ENCODE data around the gene CYB5RL. TPM values are rescaled to one million over a fixed set of nuclear protein-coding genes. Genes with fewer than 3 reads are reported as not detected.
A peak's percentile ranks its signal among the peaks of the same experiment; 100 is the strongest.

The CYB5RL gene
- total and polyA plus RNA-seq, 10 donors: 1.3 to 15.1 (median 8.9) TPM

DNA sequence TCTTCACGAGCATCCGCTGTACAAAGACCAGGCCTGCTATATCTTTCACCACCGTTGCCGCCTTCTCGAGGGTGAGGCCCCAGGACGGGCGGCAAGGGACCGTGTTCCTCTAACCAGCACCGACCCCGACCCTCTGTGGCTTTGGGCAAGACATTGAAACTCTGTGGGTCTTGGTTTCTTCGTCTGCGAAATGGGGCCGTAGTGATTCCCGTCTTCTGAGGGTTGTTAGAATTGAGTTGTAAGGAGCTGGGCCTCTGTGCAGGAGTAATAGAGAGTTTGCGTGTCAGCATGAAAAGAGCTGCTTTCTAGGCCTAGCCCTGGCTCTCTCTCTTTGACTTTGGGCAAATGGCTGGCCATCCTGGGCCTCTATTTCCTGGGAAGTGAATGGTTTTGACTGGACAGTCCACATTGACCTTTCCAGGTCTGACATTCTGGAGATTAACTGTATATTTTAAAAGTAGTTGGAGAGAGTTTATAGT lies 728 bp upstream of the CYB5RL start:
- intact Hi-C loops (cut with DNase I; ENCODE audit: low total_unique reads): no loop called here
- peaks cover 11 to 53% (median 36%) of the 10 kb centered on the region in 6 donors for H3K4me1 ChIP-seq

GRCh38 chr1:54199151-54199764 lies 572 bp downstream of the CYB5RL start:
- no peaks in the 10 kb centered on the region for H3K27me3 ChIP-seq (replicated peaks in 1 of 7)
- no peaks in the 10 kb centered on the region for H3K9me3 ChIP-seq
- peak overlapping the region; percentile 69 to 95 (median 91) for H3K4me3 ChIP-seq
- H3K36me3 ChIP-seq: peaks cover 0 to 39% (median 14%) of the 10 kb centered on the region in 6 donors
- intact Hi-C loops (cut with DNase I; ENCODE audit: low total_unique reads): no loop called here
- TF ChIP-seq POLR2AphosphoS5 (IDR thresholded peaks at IDR 0.05) (no peak), POLR2A (IDR thresholded peaks at IDR 0.05) (no peak)
- TF ChIP-seq, protein P1, sequence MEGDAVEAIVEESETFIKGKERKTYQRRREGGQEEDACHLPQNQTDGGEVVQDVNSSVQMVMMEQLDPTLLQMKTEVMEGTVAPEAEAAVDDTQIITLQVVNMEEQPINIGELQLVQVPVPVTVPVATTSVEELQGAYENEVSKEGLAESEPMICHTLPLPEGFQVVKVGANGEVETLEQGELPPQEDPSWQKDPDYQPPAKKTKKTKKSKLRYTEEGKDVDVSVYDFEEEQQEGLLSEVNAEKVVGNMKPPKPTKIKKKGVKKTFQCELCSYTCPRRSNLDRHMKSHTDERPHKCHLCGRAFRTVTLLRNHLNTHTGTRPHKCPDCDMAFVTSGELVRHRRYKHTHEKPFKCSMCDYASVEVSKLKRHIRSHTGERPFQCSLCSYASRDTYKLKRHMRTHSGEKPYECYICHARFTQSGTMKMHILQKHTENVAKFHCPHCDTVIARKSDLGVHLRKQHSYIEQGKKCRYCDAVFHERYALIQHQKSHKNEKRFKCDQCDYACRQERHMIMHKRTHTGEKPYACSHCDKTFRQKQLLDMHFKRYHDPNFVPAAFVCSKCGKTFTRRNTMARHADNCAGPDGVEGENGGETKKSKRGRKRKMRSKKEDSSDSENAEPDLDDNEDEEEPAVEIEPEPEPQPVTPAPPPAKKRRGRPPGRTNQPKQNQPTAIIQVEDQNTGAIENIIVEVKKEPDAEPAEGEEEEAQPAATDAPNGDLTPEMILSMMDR (IDR thresholded peaks at IDR 0.05 in 8 of 11, conservative IDR thresholded peaks at IDR 0.05 in 3 of 11): no peak
- DNase-seq: no peak
- peak overlapping the region in 6 of 8 donors; percentile 67 to 87 (median 83) for H3K27ac ChIP-seq
- H3K4me1 ChIP-seq: peaks cover 11 to 53% (median 36%) of the 10 kb centered on the region in 6 donors
- WGBS, 5 donors: 6 to 16% (median 9%) methylated on average over 17 of the region's 17 CpGs

More for the DNA sequence above, 728 bp upstream of the CYB5RL start:
- peak overlapping the region; percentile 30 to 87 (median 80) for H3K27ac ChIP-seq
- no peak for DNase-seq
- TF ChIP-seq, protein P1 (IDR thresholded peaks at IDR 0.05 in 8 of 11, conservative IDR thresholded peaks at IDR 0.05 in 3 of 11): no peak
- TF ChIP-seq POLR2A (IDR thresholded peaks at IDR 0.05) (no peak), POLR2AphosphoS5 (IDR thresholded peaks at IDR 0.05) (no peak)
- no peaks in the 10 kb centered on the region for H3K27me3 ChIP-seq (replicated peaks in 1 of 7)
- peaks cover 0 to 39% (median 14%) of the 10 kb centered on the region in 6 donors for H3K36me3 ChIP-seq
- H3K4me3 ChIP-seq: peak overlapping the region; percentile 69 to 95 (median 91)
- 1 to 3% (median 1%) methylated on average over 14 to 15 of the region's 15 CpGs for WGBS, 5 donors
- no peaks in the 10 kb centered on the region for H3K9me3 ChIP-seq

GRCh38 chr1:54193453-54193852 lies 6.4 kb downstream of the CYB5RL start:
- H3K27ac ChIP-seq: no peak overlapping the region
- no peak overlapping the region for H3K4me3 ChIP-seq
- 92 to 98% (median 93%) methylated on average over 5 of the region's 5 CpGs for WGBS, 5 donors
- TF ChIP-seq POLR2A (IDR thresholded peaks at IDR 0.05) (no peak), POLR2AphosphoS5 (IDR thresholded peaks at IDR 0.05) (no peak)
- no peaks in the 10 kb centered on the region for H3K27me3 ChIP-seq (replicated peaks in 1 of 7)
- no peaks in the 10 kb centered on the region for H3K9me3 ChIP-seq
- DNase-seq: no peak
- peaks cover 0 to 1% (median 0%) of the 10 kb centered on the region in 6 donors for H3K4me1 ChIP-seq
- intact Hi-C loops (cut with DNase I; ENCODE audit: low total_unique reads): no loop called here
- peaks cover 0 to 80% (median 52%) of the 10 kb centered on the region in 6 donors for H3K36me3 ChIP-seq

- Histone ChIP-seq H3K4me1 (no peaks in the 10 kb centered on the region), H3K36me3 (peaks cover 0 to 99% (median 58%) of the 10 kb centered on the region in 6 donors), H3K27ac (no peak overlapping the region), H3K27me3 (replicated peaks in 1 of 7) (no peaks in the 10 kb centered on the region), H3K4me3 (no peak overlapping the region), H3K9me3 (no peaks in the 10 kb centered on the region)
- WGBS, 5 donors: 0 to 100% (median 93%) methylated on average over 1 of the region's 1 CpG
- intact Hi-C loops (cut with DNase I; ENCODE audit: low total_unique reads): no loop called here
- DNase-seq: no peak
- TF ChIP-seq POLR2AphosphoS5 (IDR thresholded peaks at IDR 0.05) (no peak), POLR2A (IDR thresholded peaks at IDR 0.05) (no peak)
- TF ChIP-seq, protein P1 (IDR thresholded peaks at IDR 0.05 in 8 of 11, conservative IDR thresholded peaks at IDR 0.05 in 3 of 11): no peak
Observed at GRCh38 chr1:54191525-54191924, 8.3 kb downstream of the CYB5RL start.
